Activated naive CD8-positive, alpha-beta T cell (primary cell): ENCODE data around the gene ESRRG.

ENCODE experiments used
- H3K27ac Mint-ChIP-seq: one replicate; pipeline ENCODE4 v1.8.0; 2021; ENCODE audit warnings: mixed read lengths
- H3K27me3 Mint-ChIP-seq: one replicate; pipeline ENCODE4 v1.8.0; 2021; ENCODE audit warnings: mixed read lengths
- H3K36me3 Mint-ChIP-seq: one replicate; pipeline ENCODE4 v1.8.0; 2021; ENCODE audit warnings: mixed read lengths
- H3K4me1 Mint-ChIP-seq: one replicate; pipeline ENCODE4 v1.8.0; 2021; ENCODE audit warnings: low read depth, mixed read lengths
- H3K4me3 Mint-ChIP-seq: one replicate; pipeline ENCODE4 v1.8.0; 2021; ENCODE audit warnings: mild to moderate bottlenecking, mixed read lengths
- H3K9me3 Mint-ChIP-seq: one replicate; pipeline ENCODE4 v1.8.0; 2021; ENCODE audit warnings: low read depth, mixed read lengths

ESRRG gene

DNA sequence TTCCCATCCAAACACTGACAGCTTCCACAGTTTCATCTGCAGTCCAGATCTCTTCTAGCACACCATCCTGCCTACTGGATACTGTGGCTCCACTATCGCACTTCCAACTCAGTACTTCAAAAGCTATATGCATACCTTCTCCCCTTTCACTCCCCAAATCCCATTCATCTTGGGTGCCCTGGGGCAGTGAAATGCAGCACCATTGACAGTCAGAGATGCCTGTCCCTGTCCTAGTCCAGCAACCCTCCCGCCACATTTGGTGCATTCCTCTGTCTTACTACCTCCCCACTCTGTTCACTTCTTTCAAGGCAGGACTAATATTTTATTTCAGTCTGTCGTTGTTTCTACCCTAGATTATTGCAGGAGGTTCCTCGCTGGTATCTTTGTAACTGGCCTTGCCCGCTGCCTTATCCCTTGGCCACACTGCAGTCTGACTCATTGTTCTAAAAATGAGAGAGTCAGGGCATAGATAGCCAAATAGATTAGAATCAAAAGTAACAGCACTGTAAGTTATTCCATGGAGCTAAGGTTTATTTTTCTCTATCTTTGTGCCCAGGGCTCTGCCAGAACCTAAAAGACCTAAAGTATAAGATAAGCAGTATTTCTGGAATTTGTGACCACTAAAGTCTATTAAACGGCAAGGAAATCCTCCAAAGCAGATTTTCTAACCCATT lies 96.7 kb downstream of the ESRRG start:
- no peak overlapping the region for H3K4me3 Mint-ChIP-seq
- H3K27ac Mint-ChIP-seq = no peak overlapping the region
- no peaks in the 10 kb centered on the region for H3K27me3 Mint-ChIP-seq
- peaks cover 9% of the 10 kb centered on the region for H3K9me3 Mint-ChIP-seq
- no peaks in the 10 kb centered on the region for H3K36me3 Mint-ChIP-seq
- H3K4me1 Mint-ChIP-seq = no peaks in the 10 kb centered on the region

DNA sequence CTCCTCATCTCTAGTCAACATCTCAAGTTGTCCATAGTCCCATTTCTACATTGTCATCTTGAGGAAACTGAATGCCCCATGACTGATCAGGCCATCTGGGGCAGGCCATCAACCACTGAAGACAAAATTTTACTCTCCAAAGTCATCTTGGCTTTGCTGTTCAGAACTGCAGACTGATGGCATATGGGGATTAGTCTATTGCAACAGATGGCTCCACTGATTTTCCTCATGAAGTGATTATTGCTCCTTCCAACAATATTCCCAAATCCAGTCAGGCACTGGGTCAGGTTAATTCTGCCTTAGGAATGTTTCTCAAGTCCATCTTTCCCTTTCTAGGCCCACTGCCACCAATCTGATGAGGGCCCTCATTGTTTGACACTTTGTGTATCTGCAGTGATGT lies 101.7 kb downstream of the ESRRG start:
- Mint-ChIP-seq H3K4me1 (no peaks in the 10 kb centered on the region), H3K36me3 (no peaks in the 10 kb centered on the region), H3K9me3 (peaks cover 5% of the 10 kb centered on the region), H3K4me3 (no peak overlapping the region), H3K27ac (no peak overlapping the region), H3K27me3 (no peaks in the 10 kb centered on the region)

DNA sequence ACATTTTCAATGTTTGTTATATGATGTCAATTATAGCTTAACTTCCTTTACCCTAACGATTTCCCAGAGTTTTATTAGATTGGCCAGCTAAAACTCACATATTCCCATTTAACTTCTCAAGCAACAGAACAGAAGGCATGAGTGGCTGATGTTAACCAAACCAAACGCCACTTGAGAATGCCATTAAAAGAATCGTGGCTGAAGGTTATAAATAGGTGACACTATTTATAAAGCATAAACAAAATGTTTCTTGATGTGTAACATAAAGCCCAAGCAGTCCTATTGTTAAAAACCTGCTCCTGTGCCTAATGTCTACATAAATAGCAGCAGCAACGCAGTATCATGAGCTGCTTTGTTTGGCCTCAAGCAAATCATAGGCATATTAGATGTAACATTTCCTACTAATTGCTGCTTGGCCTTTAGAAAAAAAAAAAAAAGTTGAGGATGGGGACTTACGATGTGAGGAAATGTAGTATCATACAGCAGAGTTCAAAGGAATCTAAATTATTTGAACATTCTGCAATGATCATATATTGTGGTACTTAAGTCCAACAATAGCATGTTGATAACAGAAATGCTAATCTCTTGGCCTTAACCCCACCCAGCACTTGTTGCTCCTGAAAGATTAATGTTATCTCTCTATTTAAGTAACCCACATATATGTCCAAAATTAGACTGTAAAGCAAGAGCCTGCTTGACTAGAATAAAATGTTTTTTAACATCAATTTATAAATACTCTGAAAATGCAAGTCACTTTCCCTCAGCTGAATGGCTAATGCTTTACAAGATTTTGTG lies 106.0 kb downstream of the ESRRG start:
- H3K27ac Mint-ChIP-seq = no peak overlapping the region
- no peak overlapping the region for H3K4me3 Mint-ChIP-seq
- peaks cover 8% of the 10 kb centered on the region for H3K9me3 Mint-ChIP-seq
- no peaks in the 10 kb centered on the region for H3K4me1 Mint-ChIP-seq
- H3K27me3 Mint-ChIP-seq = no peaks in the 10 kb centered on the region
- no peaks in the 10 kb centered on the region for H3K36me3 Mint-ChIP-seq

DNA sequence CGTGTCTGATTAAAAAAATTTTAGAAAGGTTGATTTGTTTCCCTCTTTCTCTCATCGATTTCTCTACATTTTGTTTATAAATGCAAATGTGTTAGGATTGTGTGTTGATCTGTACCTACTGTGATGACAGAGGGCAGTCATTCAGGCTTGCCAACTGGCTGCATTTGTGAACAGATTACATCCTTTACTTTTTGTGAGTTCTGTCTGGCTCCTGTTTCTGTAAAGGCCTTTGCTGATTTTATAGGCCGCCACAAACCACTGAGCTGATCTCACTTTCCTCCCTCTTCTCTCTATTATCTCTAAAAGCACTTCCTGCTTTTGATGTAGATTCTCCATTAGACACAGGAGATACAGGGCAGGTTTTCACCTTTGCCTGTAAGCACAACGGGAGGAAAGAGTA lies 106.8 kb downstream of the ESRRG start:
- no peaks in the 10 kb centered on the region for H3K27me3 Mint-ChIP-seq
- H3K4me3 Mint-ChIP-seq = no peak overlapping the region
- H3K4me1 Mint-ChIP-seq = no peaks in the 10 kb centered on the region
- peaks cover 3% of the 10 kb centered on the region for H3K9me3 Mint-ChIP-seq
- H3K27ac Mint-ChIP-seq = no peak overlapping the region
- H3K36me3 Mint-ChIP-seq = no peaks in the 10 kb centered on the region

DNA sequence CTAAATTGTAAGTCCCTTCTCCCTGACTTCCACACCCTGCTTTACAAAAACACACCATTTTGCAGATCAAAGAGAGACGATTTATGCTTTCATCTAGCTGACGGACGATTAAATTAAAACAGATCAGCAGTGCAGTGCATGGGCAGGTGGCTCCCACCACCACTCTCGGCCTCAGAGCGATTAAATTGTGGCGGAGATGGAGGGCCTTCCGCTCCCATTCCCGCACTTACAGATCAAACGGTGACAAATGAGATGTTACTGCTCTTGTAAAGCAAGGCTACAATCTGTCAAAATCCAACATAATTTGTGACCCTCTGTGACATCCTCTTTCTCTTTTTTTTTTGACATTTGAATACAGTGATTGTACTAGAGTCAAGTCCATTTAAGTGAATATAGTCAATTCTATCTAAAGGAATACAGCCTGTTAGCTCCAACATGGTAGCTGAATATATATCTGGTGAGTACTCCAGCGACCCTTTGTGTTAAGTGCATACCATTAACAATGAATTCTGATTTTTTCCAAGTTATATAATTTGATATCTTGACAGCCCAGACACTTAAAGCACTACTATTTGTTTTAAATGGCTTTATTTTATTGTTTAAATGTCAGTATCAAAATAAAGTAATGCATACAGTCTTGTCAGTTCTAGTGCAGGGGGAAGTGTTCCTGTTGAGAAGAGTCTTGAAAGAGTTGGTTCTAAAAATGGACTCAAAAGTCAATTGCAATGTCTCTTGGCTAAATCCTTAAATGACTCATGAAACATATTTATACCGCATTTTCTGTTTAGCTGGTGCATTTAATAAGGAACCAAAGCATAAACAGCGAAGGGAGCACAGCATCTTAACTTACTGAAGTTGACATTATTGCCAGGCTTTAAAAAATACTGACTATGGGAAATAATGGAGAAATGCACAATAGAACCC lies 109.0 kb downstream of the ESRRG start:
- Mint-ChIP-seq H3K27me3 (no peaks in the 10 kb centered on the region), H3K4me3 (no peak overlapping the region), H3K36me3 (no peaks in the 10 kb centered on the region), H3K4me1 (no peaks in the 10 kb centered on the region), H3K9me3 (peaks cover 3% of the 10 kb centered on the region), H3K27ac (no peak overlapping the region)

DNA sequence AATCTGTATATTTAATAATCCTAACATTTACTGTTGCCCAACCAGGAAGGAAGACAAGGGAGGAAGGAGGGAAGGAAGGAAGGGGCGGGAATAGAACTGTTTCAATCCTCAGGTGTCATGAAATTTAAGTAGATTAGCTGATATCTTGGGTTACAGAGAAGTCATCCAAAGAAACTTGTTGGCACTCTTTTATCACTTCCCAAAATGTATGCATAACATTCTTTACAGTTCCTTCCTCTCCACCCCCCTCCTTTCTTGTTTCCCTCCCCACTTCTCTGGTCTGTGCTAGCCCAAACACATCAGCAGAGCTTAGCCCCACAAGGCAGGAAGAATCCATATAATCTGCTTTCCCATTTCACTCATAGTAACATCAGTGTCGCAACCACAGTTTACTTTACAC lies 110.9 kb downstream of the ESRRG start:
- no peaks in the 10 kb centered on the region for H3K36me3 Mint-ChIP-seq
- no peaks in the 10 kb centered on the region for H3K4me1 Mint-ChIP-seq
- H3K27ac Mint-ChIP-seq = no peak overlapping the region
- no peak overlapping the region for H3K4me3 Mint-ChIP-seq
- H3K27me3 Mint-ChIP-seq = no peaks in the 10 kb centered on the region
- H3K9me3 Mint-ChIP-seq = peaks cover 3% of the 10 kb centered on the region

DNA sequence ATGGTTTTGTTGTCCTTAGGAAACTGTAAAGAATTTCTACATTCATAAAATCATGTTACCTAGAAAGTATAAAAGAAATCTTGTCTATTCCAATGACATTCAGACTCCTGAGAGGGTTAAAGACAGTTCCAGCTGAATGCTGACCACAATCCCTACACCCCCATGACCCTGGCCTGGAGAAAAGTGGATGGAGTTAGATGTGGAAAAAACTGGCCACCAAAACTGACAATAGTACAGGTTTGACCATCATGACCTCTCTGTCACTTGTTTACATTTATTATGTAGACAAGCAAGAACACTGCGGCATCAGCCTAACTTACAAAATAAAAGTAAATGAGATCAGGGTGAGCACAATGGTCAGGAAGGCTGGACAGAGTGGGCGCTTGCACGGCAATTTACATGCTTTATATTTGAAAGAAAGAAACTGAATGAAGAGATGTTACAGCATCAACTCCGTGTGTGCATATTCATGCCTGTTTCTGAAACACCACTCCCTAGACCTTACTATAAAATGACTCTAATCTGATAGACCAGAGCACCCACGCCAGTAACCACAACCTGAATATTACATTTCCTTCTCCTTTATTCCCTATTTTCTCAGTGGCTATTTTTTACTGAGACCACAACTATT lies 116.0 kb downstream of the ESRRG start:
- Mint-ChIP-seq H3K27ac (no peak overlapping the region), H3K36me3 (no peaks in the 10 kb centered on the region), H3K4me1 (no peaks in the 10 kb centered on the region), H3K9me3 (peaks cover 3% of the 10 kb centered on the region), H3K4me3 (no peak overlapping the region), H3K27me3 (no peaks in the 10 kb centered on the region)

DNA sequence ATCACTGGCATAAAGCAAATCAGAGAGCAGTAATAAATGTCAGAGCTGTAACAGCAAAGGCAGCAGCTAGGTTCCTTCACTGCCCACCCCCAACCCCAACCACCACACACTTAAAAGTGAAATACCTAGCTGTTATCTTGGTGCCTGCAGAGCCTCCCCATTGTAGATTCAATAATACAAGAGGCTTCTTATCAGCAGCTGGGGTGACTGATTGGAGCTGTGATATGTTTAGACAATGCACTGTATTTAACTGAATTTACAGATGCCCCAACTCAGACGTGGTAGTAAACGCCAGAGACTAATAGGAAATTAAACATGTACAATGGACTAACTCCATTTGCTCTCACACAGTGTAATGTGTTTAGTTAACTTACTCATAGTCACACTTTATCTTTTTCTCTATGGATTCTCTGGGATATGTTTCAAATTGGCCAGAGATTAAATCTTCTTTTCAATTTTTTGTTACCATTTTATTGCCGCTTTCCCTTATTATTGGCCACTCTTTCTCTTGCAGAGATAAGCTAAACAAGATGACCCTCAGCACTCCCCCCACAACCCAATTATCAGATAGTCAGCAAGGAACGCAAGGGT lies 117.1 kb downstream of the ESRRG start:
- Mint-ChIP-seq H3K27me3 (peaks cover 3% of the 10 kb centered on the region), H3K27ac (no peak overlapping the region), H3K4me3 (no peak overlapping the region), H3K9me3 (peaks cover 3% of the 10 kb centered on the region), H3K4me1 (no peaks in the 10 kb centered on the region), H3K36me3 (no peaks in the 10 kb centered on the region)

DNA sequence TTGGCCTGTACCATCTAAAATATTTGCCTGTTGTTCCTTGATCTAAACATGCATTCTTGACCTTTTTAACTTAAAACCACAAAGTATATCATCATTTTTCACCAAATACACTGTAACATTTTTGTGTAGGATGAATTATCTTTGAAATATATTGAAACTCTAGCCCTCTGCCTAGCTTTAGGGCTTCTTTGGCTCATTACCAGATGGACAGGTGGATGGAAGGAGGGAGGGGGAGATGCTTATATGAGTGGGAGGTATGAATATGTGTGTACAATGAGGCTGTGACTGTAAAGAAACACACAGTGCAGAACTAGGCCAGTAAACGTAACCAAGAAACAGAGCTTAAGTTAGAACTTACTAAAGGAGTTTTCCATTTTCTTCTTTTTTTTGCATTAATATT lies 118.5 kb downstream of the ESRRG start:
- H3K4me3 Mint-ChIP-seq = no peak overlapping the region
- no peak overlapping the region for H3K27ac Mint-ChIP-seq
- peaks cover 5% of the 10 kb centered on the region for H3K4me1 Mint-ChIP-seq
- H3K36me3 Mint-ChIP-seq = no peaks in the 10 kb centered on the region
- peaks cover 3% of the 10 kb centered on the region for H3K9me3 Mint-ChIP-seq
- H3K27me3 Mint-ChIP-seq = peaks cover 10% of the 10 kb centered on the region

DNA sequence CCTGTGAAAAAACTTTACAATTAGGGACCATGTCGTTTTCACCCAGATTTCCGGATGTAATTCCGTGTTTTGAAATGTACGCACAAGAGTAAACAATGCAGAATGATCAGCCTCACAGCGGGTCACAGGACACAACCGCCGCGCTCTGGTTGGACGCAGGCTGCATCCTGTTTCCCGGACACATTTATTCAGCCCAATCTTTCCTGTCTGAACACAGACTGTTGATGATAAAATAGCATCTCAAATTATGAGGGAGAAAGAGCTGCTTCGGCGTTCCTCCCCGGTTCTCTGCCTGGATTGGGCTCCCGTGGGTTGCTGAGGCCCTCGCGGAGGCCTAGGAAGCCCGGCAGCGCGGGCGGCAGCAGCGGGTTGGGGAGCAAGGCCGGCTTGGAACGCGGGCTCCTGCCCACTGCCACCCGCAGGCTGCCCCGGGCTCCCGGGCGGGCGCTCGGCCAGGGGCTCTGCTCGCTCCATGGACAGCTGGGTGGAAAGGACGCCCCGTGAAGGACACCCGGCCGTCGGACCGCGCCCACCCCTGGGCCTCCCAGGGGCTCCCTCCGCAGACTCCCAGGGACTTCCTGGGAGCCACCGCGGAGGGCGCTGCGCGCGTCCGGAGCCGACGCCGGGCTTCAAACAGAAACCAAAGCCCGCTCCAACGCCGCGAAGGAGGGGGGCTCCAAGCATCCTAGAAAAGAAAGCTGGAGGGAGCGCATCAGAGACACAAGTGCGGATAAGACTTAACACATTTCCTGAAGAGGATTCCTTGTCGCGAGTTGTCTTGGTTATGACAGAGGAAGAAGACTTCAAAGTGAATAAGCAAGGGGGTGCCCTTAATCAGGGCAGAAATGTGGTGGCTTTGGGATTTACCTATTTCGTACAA lies 122.3 kb downstream of the ESRRG start:
- no peak overlapping the region for H3K27ac Mint-ChIP-seq
- H3K27me3 Mint-ChIP-seq = peaks cover 10% of the 10 kb centered on the region
- peaks cover 3% of the 10 kb centered on the region for H3K9me3 Mint-ChIP-seq
- H3K4me3 Mint-ChIP-seq = no peak overlapping the region
- peaks cover 5% of the 10 kb centered on the region for H3K4me1 Mint-ChIP-seq
- no peaks in the 10 kb centered on the region for H3K36me3 Mint-ChIP-seq

DNA sequence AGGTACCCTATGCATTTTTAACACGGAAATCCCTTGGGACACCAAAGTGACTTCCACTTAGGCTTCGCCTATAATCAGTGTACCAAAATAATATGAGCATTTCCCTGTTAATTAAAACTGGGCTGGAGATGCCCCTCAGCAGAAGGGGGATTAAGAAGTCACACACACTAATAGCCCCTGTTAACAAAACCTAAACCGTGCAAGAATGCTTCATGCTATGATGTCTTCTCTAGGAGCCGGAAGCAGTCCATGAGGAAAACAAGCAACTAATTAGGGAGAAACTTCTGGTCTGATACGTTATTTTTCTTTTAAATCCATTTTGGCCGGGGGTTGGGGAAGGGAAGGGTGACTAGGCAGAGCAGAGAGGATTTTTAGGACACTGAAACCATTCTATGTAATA lies 123.4 kb downstream of the ESRRG start:
- Mint-ChIP-seq H3K36me3 (no peaks in the 10 kb centered on the region), H3K27ac (no peak overlapping the region), H3K27me3 (peaks cover 10% of the 10 kb centered on the region), H3K4me3 (peak overlapping the region; percentile 46), H3K9me3 (peaks cover 3% of the 10 kb centered on the region), H3K4me1 (peaks cover 5% of the 10 kb centered on the region)

DNA sequence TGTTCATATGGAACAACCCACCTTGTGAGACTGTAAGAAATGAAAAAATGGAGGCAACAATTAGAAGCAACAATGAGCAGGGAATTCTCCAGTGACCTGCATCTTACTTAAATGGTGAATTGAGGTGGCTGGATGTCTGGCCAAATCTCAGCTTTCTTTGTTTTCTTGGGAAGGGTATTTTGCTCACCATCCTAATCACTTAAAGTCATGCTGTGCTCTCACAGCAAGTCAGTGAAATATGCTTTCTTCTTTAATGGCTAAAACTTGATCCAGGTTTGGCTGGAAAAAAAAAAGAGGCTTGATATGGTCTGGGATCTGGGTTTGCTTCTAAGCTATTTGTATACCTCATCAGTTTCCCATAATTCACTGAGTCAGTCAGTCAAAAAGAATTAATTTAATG lies 124.8 kb downstream of the ESRRG start:
- peaks cover 3% of the 10 kb centered on the region for H3K9me3 Mint-ChIP-seq
- peaks cover 10% of the 10 kb centered on the region for H3K27me3 Mint-ChIP-seq
- no peak overlapping the region for H3K4me3 Mint-ChIP-seq
- no peaks in the 10 kb centered on the region for H3K36me3 Mint-ChIP-seq
- H3K4me1 Mint-ChIP-seq = peaks cover 5% of the 10 kb centered on the region
- no peak overlapping the region for H3K27ac Mint-ChIP-seq

DNA sequence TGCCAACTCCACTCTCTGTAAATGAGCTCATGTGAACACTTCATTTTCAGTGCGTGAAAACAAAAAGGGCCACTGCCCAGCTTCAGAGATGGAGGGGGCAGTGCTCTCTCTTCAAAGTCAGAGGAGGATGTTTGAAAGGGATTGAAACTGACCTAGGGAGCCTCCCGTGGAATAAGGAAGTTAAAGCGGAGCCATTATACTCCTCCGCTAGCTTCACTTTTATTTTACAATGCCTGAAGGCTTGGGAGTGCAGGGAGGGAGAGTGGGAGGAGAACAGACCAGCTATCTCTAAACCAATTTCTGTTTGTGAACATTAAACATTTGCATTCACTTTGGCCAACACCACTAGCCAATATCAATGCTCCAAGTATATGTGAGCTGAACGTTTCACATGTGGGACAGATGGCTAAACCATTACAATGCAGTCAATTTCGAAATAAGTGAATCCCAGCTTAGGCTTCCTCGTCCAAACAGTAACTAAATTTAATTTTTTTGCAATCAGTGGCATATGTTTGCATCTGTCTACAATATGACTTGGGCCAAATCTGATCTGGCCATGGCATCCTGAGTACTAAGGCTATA lies 126.9 kb downstream of the ESRRG start:
- peaks cover 7% of the 10 kb centered on the region for H3K27me3 Mint-ChIP-seq
- H3K4me3 Mint-ChIP-seq = no peak overlapping the region
- H3K4me1 Mint-ChIP-seq = peaks cover 5% of the 10 kb centered on the region
- peaks cover 10% of the 10 kb centered on the region for H3K9me3 Mint-ChIP-seq
- H3K27ac Mint-ChIP-seq = no peak overlapping the region
- H3K36me3 Mint-ChIP-seq = no peaks in the 10 kb centered on the region
